DND-41 (cell line): Measurements from ENCODE around the gene DUSP1.

Source experiments
- CTCF ChIP-seq: IDR thresholded peaks from 2 replicates; pipeline ENCODE4 v1.5.1; 2012; ENCODE audit warnings: borderline replicate concordance, low read length, moderate library complexity, mild to moderate bottlenecking; ENCODE audit not compliant: poor library complexity, severe bottlenecking; ENCODE audit errors: extremely low read depth
- EZH2 ChIP-seq: IDR thresholded peaks from 3 replicates; pipeline ENCODE4 v1.6.1; 2012; ENCODE audit warnings: borderline replicate concordance, low read depth, mild to moderate bottlenecking, moderate library complexity, low read length, inconsistent platforms; ENCODE audit not compliant: severe bottlenecking

GRCh38 chr5:172733131-172733973 is 37.6 kb downstream of the DUSP1 start:
- TF ChIP-seq CTCF (no peak), EZH2 (no peak)
